Measurements from ENCODE around the gene IFRD1. TPM values are rescaled to one million over a fixed set of nuclear protein-coding genes. Genes with fewer than 3 reads are reported as not detected.

The IFRD1 gene
- total RNA-seq, 1 donor from 2014 or later = 168 TPM

DNA sequence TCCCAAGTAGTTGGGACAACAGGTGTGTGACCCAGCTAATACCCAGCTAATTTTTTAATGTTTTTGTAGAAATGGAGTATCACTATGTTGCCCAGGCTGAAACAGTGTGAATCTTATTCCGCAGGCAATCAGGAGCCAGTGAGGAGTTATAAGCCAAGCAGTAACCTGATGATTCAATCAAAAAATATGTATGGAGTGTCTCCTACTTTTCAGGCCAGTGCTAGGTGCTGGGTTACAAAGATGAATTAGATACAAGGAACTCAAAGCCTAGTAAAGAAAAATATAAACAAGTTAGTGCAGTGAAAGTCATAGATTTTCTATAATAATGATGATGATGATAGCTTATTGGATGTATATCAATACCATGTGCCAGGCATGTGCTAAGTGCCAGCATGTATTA is 13.2 kb upstream of the IFRD1 start:
- peaks cover 11% of the 10 kb centered on the region for H3K4me1 Mint-ChIP-seq (ENCODE audit: low read depth, unreplicated experiment)
- no peak overlapping the region for H3K4me3 Mint-ChIP-seq (ENCODE audit: unreplicated experiment)
- H3K9me3 Mint-ChIP-seq (ENCODE audit: unreplicated experiment) = peaks cover 2% of the 10 kb centered on the region
- no peak overlapping the region for H3K27ac Mint-ChIP-seq (ENCODE audit: unreplicated experiment)
- H3K27me3 Mint-ChIP-seq (ENCODE audit: unreplicated experiment) = peaks cover 1% of the 10 kb centered on the region
- H3K36me3 Mint-ChIP-seq (ENCODE audit: unreplicated experiment) = no peaks in the 10 kb centered on the region
- DNase-seq = no peak
- TF ChIP-seq CTCF (IDR thresholded peaks at IDR 0.05; ENCODE audit: partially characterized antibody, unreplicated experiment) = no peak

GRCh38 chr7:112439476-112439875 is 10.8 kb upstream of the IFRD1 start:
- Mint-ChIP-seq H3K4me1 (ENCODE audit: low read depth, unreplicated experiment) (peaks cover 15% of the 10 kb centered on the region), H3K27me3 (ENCODE audit: unreplicated experiment) (peaks cover 1% of the 10 kb centered on the region), H3K9me3 (ENCODE audit: unreplicated experiment) (peaks cover 2% of the 10 kb centered on the region), H3K36me3 (ENCODE audit: unreplicated experiment) (no peaks in the 10 kb centered on the region), H3K27ac (ENCODE audit: unreplicated experiment) (peak overlapping the region; percentile 92), H3K4me3 (ENCODE audit: unreplicated experiment) (peak overlapping the region; percentile 8)
- TF ChIP-seq CTCF (IDR thresholded peaks at IDR 0.05; ENCODE audit: partially characterized antibody, unreplicated experiment) = no peak
- DNase-seq = no peak

GRCh38 chr7:112442210-112442609 is 8.1 kb upstream of the IFRD1 start:
- H3K27me3 Mint-ChIP-seq (ENCODE audit: unreplicated experiment) = peaks cover 1% of the 10 kb centered on the region
- peaks cover 13% of the 10 kb centered on the region for H3K4me1 Mint-ChIP-seq (ENCODE audit: low read depth, unreplicated experiment)
- no peak for TF ChIP-seq CTCF (IDR thresholded peaks at IDR 0.05; ENCODE audit: partially characterized antibody, unreplicated experiment)
- peaks cover 2% of the 10 kb centered on the region for H3K9me3 Mint-ChIP-seq (ENCODE audit: unreplicated experiment)
- H3K27ac Mint-ChIP-seq (ENCODE audit: unreplicated experiment) = no peak overlapping the region
- no peaks in the 10 kb centered on the region for H3K36me3 Mint-ChIP-seq (ENCODE audit: unreplicated experiment)
- no peak for DNase-seq
- no peak overlapping the region for H3K4me3 Mint-ChIP-seq (ENCODE audit: unreplicated experiment)

DNA sequence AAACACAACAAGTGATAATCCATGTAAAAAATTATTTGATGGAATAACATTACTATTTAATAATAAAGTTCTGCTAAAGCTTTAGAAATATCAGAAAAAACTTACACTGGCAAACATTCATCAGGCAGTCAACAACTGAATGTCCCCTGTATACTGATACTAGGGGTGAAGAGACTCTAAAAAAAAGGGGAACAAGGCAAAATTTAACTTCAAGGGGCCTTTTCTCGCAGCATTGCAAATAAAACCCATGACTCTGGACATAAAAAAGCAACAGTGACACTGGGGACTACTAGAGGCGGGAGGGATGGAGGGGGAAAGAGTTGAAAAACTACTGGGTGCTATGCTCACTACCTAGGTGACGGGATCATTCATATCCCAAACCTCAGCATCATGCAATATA is 5.8 kb upstream of the IFRD1 start:
- no peak for TF ChIP-seq CTCF (IDR thresholded peaks at IDR 0.05; ENCODE audit: partially characterized antibody, unreplicated experiment)
- Mint-ChIP-seq H3K36me3 (ENCODE audit: unreplicated experiment) (no peaks in the 10 kb centered on the region), H3K27ac (ENCODE audit: unreplicated experiment) (no peak overlapping the region), H3K4me3 (ENCODE audit: unreplicated experiment) (no peak overlapping the region), H3K4me1 (ENCODE audit: low read depth, unreplicated experiment) (peaks cover 12% of the 10 kb centered on the region), H3K9me3 (ENCODE audit: unreplicated experiment) (peaks cover 4% of the 10 kb centered on the region), H3K27me3 (ENCODE audit: unreplicated experiment) (no peaks in the 10 kb centered on the region)
- DNase-seq = no peak

GRCh38 chr7:112446431-112446830 is 3.8 kb upstream of the IFRD1 start:
- Mint-ChIP-seq H3K4me1 (ENCODE audit: low read depth, unreplicated experiment) (peaks cover 10% of the 10 kb centered on the region), H3K36me3 (ENCODE audit: unreplicated experiment) (no peaks in the 10 kb centered on the region), H3K4me3 (ENCODE audit: unreplicated experiment) (no peak overlapping the region), H3K27ac (ENCODE audit: unreplicated experiment) (no peak overlapping the region), H3K27me3 (ENCODE audit: unreplicated experiment) (peaks cover 6% of the 10 kb centered on the region), H3K9me3 (ENCODE audit: unreplicated experiment) (peaks cover 15% of the 10 kb centered on the region)
- TF ChIP-seq CTCF (IDR thresholded peaks at IDR 0.05; ENCODE audit: partially characterized antibody, unreplicated experiment) = no peak
- DNase-seq = no peak

Measured in glutamatergic neuron (in vitro differentiated cells).